GM12891 (cell line): ENCODE data around the gene MYO1D.

Source experiments
- DNase-seq: peaks from one replicate; pipeline ENCODE4 v3.0.0; 2011; ENCODE audit warnings: low spot score; ENCODE audit not compliant: insufficient read length
- FAIRE-seq: peaks from 2 replicates; lab custom pipeline; 2011; peaks lifted over from hg19 to GRCh38; lab: Jason Lieb, UNC
- PAX5 ChIP-seq: IDR thresholded peaks from 2 replicates; pipeline ENCODE4 v1.6.1; 2011; ENCODE audit warnings: low read length, moderate library complexity, mild to moderate bottlenecking; ENCODE audit not compliant: insufficient read depth, severe bottlenecking
- POLR2A ChIP-seq: IDR thresholded peaks from 2 replicates; pipeline ENCODE4 v1.6.1; 2011; ENCODE audit warnings: low read depth, low read length, control low read depth
- POLR2AphosphoS5 ChIP-seq: IDR thresholded peaks from 2 replicates; pipeline ENCODE4 v1.6.1; 2011; ENCODE audit warnings: low read depth, low read length, control low read depth
- POU2F2 ChIP-seq: IDR thresholded peaks from 2 replicates; pipeline ENCODE4 v1.6.1; 2011; ENCODE audit warnings: low read depth, mild to moderate bottlenecking, control low read depth, low read length, moderate library complexity
- SPI1 ChIP-seq: IDR thresholded peaks from 2 replicates; pipeline ENCODE4 v1.6.1; 2011; ENCODE audit warnings: low read depth, low read length, control low read depth
- TAF1 ChIP-seq: IDR thresholded peaks from 2 replicates; pipeline ENCODE4 v1.6.1; 2011; ENCODE audit warnings: low read depth, low read length, control low read depth

MYO1D gene

DNA sequence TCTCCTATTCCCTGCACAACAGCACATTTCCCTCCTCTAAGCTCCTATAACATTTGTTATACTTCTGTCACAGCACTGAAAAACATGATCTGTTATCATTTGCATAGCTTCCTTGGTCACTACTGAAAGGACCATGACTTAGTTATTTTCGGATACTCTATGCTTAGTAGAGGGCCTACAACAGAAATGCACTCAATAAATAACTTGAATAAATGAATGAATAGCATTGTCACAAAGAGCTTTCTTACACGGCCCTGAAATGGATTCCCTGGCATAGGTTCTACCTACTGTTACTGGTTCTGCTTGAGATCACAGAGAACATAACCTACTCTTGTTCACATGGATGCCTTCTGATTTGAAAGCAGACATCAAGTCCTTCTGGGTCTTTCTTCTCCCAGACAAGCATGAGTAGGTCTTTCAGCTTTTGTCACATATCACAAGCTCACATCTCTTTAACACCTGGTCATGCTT lies 41.6 kb downstream of the MYO1D start:
- peak; percentile 92 for FAIRE-seq
- TF ChIP-seq POU2F2 (no peak), PAX5 (no peak), POLR2AphosphoS5 (no peak), SPI1 (no peak), TAF1 (no peak), POLR2A (no peak)
- no peak for DNase-seq

DNA sequence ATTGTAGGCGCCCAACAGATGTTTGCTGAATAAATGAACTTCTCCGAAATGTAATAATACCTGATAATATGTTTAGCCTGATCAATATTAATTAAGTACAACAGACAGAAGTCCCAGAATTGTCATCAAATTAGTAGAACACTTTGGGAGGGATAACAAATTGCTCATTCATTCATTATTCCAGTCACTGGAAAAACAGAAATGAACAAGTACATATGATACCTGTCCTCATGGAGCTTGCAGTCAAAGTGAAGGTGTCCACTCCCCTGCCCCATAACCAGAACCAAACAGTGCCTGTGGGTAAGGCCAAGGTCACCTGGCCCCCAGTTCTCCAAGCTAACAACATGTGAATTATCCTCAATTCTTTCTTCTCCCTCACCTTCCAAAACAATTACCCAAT lies 42.8 kb downstream of the MYO1D start:
- DNase-seq (no peak), FAIRE-seq (no peak)
- TF ChIP-seq POLR2AphosphoS5 (no peak), SPI1 (no peak), POU2F2 (no peak), TAF1 (no peak), POLR2A (no peak), PAX5 (no peak)

DNA sequence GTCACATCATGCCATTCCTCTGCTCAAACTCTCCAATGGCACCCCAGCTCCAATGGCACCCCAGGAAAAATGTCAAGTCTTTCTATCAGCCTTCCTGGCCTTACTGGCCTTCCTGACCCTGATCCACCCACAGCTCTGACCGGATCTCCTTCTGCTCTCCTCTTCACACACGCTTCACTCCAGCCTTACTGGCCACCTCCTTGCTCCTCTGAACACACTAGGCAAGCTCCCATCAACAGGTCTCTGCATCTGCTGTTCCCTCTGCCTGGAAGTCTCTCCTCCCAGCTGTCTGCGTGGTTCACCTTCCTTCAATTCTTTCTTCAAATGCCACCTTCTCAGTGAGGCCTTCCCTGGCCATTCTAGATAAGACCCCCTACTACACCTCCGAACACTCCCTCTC lies 43.4 kb downstream of the MYO1D start:
- FAIRE-seq (peak; percentile 20), DNase-seq (no peak)
- no peak for TF ChIP-seq SPI1
- no peak for TF ChIP-seq TAF1
- TF ChIP-seq POLR2AphosphoS5 = no peak
- no peak for TF ChIP-seq POLR2A
- no peak for TF ChIP-seq PAX5
- no peak for TF ChIP-seq POU2F2

DNA sequence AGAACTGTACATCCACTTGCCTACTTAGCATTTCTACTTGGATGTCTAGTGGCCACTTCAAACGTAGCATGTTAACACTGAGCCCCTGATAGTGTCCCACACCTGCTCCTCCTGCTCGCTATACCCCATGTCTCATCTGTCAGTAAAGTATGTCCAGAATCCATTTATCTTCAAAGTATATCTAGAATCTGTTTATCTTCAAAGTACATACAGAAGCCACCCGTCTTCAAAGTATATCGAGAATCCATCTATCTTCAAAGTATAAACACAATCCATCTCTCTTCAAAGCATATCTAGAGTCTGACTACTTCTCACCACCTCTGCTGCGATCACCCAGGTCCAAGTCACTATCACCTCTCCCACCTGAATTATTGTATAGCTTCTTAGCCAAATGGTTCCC lies 43.8 kb downstream of the MYO1D start:
- TF ChIP-seq POU2F2 = no peak
- no peak for DNase-seq
- FAIRE-seq = peak; percentile 28

DNA sequence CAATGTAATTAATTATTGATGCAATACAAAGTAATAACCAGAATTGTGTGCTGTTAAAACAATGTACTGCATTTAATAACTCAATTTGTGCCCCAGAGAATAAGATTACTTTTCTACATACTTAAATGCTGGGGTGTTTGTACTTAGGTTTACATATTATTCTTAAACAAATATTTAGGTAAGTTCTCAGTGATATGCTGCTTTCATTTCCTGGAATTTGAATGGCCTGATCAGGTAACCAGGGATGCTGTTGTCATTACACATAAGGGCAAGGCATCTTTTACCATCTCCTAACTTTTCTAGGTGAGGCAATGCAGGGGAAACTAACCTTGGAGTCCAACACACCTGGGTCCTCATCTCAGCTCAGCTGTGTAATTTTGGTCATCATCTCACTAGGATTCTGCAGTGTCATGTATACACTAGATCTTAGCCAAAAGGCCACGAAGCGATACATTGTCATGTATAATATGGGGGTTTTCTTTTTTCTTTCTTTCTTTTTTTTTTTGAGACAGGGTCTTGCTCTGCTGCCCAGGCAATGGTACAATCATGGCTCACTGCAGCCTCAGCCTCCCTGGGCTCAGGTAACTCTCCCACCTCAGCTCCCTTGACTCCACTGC lies 45.2 kb downstream of the MYO1D start:
- FAIRE-seq (peak; percentile 62), DNase-seq (no peak)

DNA sequence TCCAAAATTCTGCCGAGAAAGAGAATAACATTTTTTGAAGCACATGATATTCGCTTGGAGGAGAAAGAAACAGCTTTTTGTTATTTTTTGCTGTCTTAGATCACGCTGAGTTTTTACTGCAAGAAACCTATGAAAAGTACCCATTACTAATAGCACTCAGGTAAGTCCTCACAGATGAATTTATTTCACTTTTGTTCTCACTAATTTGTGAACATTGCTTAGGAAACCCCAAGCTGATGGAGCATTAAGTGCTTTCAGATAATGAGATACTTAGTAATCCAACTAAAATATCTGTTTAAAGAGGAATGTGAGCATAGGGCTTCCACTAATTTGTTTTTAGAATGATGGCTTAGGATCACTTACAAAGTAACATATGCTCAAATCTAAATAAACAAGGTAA lies 45.7 kb downstream of the MYO1D start:
- TF ChIP-seq POU2F2 (no peak), PAX5 (no peak)
- DNase-seq = no peak

More for the DNA sequence above, 45.2 kb downstream of the MYO1D start:
- no peak for TF ChIP-seq POLR2AphosphoS5
- no peak for TF ChIP-seq TAF1
- TF ChIP-seq POU2F2 = no peak
- no peak for TF ChIP-seq SPI1
- no peak for TF ChIP-seq POLR2A
- no peak for TF ChIP-seq PAX5

DNA sequence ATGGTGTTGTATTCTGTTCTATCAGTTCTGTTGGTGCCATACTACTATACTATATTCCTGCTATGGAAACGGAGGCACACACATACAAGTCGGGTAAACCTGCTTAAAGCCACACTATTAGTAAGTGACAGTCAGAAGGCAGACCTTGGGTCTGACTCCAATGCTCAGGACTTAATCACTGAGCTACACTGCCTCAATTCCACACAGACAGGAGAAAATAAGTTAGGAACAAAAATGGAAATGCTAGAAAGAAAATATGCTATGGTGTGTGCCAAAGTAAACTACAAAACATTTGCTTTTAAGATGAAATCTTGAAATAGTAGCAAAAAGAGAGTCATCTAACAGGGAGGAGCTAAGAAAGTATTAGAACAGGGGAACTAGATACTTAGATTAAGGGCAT lies 48.1 kb downstream of the MYO1D start:
- DNase-seq = no peak
- TF ChIP-seq PAX5 = no peak
- TF ChIP-seq POLR2AphosphoS5 = no peak
- no peak for TF ChIP-seq POLR2A
- no peak for TF ChIP-seq SPI1
- no peak for TF ChIP-seq POU2F2
- TF ChIP-seq TAF1 = no peak
- FAIRE-seq = peak; percentile 91

More for the DNA sequence above, 45.7 kb downstream of the MYO1D start:
- FAIRE-seq = peak; percentile 81

DNA sequence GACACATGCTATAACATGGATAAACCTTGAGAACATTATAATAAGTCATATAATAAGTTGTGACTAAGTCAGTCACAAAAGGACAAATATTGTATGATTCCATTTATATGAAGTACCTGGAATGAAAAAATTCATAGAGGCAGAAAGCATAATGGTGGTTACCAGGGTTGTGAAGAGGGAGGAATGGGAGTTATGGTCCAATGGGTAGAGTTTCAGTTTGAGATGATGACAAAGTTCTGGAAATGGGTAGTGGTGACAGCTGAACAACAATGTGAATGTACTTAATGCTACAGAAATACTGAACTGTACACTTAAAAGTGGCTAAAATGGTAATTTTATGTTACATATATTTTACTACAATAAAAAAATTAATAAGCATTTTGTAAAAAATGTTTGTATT lies 49.7 kb downstream of the MYO1D start:
- DNase-seq = no peak
- TF ChIP-seq POU2F2 (no peak), POLR2A (no peak)

DNA sequence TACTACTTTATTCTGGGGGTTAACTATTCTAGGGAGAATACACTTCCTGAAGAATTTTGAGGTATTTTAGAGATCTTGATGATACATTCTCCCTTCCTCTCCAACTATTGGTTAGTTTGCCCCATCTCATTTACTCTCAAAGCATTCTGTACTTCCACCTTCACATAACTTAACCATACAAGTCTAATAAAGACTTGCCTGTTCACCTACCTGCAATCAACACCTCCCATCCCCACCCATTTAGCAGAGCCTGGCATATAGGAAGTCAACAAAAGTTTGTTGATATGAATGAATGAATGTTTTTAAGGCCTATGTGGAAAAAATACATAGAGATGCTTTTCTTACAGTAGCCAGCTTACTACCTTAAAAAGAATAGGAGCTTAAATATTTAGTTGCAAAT lies 50.8 kb downstream of the MYO1D start:
- TF ChIP-seq PAX5 (no peak), SPI1 (no peak), POU2F2 (no peak), POLR2A (no peak), POLR2AphosphoS5 (no peak)
- DNase-seq (no peak), FAIRE-seq (no peak)

More for the DNA sequence above, 49.7 kb downstream of the MYO1D start:
- no peak for FAIRE-seq

DNA sequence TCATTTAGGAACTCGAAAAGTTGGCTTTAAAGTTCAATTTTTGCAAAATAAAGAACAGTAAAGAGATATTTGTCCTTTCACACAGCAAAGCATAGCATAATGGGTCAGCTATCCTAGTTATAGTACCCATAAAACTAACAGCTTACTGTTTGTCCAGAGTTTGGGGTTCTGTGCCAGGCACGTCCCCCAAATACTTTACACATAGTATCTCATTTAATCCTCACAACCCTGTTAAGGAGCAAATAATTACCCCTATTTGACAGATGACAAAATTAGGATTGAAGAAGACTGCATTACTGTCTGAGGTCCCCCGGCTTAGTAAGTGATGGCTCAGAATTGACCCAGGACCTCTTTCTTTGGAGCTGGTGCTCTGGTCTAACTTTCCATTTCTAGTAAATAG lies 52.6 kb downstream of the MYO1D start:
- no peak for FAIRE-seq

More for the DNA sequence above, 52.6 kb downstream of the MYO1D start:
- no peak for TF ChIP-seq PAX5
- TF ChIP-seq POLR2A = no peak
- no peak for TF ChIP-seq POLR2AphosphoS5
- TF ChIP-seq TAF1 = no peak
- TF ChIP-seq SPI1 = no peak
- TF ChIP-seq POU2F2 = no peak
- DNase-seq = no peak
